Right lung (tissue), 10 donors: ENCODE data around the gene TSPAN33. TPM values are rescaled to one million over a fixed set of nuclear protein-coding genes. Genes with fewer than 3 reads are reported as not detected.
"Not testable (repeated sequence)": the region's sequence is repeated elsewhere in the genome, so short reads cannot be mapped to it uniquely, and the experiment has no call there.

Experiments used
- DNase-seq, 2 donors: peaks; one replicate each; pipeline ENCODE4 v3.0.0-alpha.2; 2013
- long read RNA-seq, 8 donors: transcript quantifications; one replicate each; lab custom pipeline, GENCODE V29; 2026
- polyA plus RNA-seq, 5 donors: library from polyadenylated mRNA; unstranded; fragments of 120-200 nt; gene quantifications; one replicate each; pipeline versions ENCODE4 v1.2.1 to v1.2.3, GENCODE V29; 2013; ENCODE audit warnings: inconsistent platforms in 1 of 5, low replicate concordance in 1 of 5; ENCODE audit not compliant: insufficient read length in 5 of 5, insufficient read depth in 1 of 5

TSPAN33 gene, protein sequence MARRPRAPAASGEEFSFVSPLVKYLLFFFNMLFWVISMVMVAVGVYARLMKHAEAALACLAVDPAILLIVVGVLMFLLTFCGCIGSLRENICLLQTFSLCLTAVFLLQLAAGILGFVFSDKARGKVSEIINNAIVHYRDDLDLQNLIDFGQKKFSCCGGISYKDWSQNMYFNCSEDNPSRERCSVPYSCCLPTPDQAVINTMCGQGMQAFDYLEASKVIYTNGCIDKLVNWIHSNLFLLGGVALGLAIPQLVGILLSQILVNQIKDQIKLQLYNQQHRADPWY
- 1 to 10 TPM; 4.1 to 7.8 (median 4.6) TPM for polyA plus RNA-seq
- long read RNA-seq, donor 1, partial matches to known transcripts, result 0 of 1 reads
- long read RNA-seq, donor 1, other reads (novel, unspliced or antisense), result 0 of 1 reads
- long read RNA-seq, donor 2, result 0 reads
- long read RNA-seq, donor 3, partial matches to known transcripts, result 0 of 1 reads
- long read RNA-seq, donor 3, other reads (novel, unspliced or antisense), result 0 of 1 reads
- long read RNA-seq, donor 4, result 0 reads
- long read RNA-seq, donor 5, partial matches to known transcripts, result 0 of 5 reads
- long read RNA-seq, donor 5, other reads (novel, unspliced or antisense), result 0 of 5 reads
- long read RNA-seq, donor 6, partial matches to known transcripts, result 0 of 1 reads
- long read RNA-seq, donor 6, other reads (novel, unspliced or antisense), result 0 of 1 reads
- long read RNA-seq, donor 7, partial matches to known transcripts, result 0 of 2 reads
- long read RNA-seq, donor 7, other reads (novel, unspliced or antisense), result 0 of 2 reads
- long read RNA-seq, donor 8, result 0 reads

DNA sequence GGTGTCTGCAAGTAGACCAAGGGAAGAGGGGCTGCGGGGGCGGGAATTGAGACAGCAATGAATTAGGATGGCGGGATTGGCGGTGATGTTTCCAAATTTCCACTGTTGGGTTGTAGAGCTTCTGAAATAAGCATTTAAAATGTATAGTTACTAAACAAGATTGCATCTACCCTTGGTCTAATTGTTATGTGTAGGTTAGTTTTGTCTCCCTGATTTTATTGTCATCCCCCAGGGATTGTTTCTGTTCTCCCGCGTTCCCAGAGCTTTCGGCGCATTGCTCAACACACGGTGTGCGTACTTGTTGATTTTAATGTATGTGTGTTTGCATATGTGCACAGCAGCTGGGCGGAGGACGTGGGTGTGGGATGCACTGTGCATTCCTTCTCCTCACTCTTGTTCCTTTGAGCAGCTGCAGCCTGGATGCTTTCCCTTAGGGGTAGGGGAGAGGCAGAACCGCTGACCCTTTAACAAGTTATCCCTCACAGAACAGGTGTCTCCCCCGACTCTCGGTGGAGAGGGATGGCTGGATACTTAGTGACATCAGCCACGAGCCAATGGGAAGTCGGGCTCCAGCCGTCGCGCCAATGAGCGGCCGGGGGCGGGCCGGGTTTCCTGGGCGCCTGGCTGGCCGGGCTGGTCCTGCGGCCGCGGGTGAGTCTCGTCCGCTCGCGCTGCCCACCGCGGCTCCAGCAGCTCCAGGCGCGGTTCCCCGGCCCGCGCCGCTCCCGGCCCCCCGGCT is at the start of gene TSPAN33:
Gene TSPAN33, plus strand, starts transcription at position 613 of the 739 bp plus-strand sequence. CDS start 274 bp downstream, outside the sequence.
- peak; percentile 44 to 53 for DNase-seq

DNA sequence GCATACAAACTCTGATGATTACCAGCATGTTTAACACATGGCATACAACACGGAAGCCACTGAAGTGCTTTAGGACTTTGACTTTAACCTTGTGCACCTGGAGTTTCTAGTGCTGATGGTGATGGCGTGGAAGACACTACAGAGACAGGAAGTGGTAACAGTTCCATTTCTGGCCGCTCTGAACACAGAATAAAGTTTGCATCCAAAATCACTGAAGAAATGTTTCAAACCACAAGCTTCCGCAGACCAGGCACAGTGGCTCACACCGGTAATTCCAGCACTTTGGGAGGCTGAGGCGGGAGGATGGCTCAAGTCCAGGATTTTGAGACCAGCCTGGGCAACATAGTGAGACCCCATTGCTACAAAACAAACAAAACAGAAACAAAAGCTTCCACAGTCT is 49.2 kb upstream of the TSPAN33 start:
- no peak for DNase-seq

DNA sequence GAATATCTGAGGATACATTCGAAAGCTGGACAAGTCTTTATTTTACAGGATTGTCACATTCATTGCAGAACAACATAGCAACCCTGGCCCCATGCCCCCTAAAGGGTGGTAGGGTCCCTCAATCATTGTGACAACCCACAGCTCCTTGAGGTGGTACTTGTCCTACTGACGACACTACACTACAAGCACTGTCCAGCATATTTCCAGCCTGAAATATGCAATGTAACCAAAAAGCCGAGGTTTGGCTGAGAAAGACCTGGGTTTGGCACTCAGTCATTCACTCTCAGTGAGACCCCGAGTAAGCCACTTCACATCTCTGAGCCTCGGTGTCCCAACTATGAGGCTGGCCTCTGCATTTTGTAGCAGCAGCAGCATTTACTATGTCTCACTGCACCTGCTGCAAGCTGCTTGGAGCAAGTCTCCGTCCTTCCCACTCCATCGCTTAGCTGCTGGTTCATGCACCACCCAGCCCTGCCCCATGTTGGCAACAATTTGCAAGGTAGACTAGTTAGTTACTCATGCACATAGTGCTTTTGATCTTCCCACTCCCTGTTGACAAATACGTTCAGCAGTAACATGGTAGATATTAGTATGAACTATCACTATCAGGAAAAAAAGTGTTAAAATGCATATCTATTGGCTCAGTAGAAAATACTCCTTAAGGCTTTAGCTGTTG is 46.0 kb upstream of the TSPAN33 start:
- DNase-seq, result no peak

DNA sequence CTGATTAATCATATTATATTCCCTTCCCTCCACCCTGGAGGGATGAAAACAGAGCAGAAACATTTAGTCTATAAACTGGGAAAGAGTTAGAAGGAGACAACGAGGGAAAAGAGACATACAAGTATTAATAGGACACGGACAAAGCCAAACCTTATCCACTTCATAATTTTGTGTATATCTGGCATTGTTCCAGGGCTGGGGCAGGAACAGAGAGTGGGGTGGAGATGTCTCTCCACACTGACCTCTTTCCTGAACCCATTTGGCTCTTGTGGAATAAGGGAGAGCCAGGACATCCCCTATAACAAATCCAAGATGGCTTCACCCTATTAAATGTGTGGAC is 43.7 kb upstream of the TSPAN33 start:
- DNase-seq, result no peak

DNA sequence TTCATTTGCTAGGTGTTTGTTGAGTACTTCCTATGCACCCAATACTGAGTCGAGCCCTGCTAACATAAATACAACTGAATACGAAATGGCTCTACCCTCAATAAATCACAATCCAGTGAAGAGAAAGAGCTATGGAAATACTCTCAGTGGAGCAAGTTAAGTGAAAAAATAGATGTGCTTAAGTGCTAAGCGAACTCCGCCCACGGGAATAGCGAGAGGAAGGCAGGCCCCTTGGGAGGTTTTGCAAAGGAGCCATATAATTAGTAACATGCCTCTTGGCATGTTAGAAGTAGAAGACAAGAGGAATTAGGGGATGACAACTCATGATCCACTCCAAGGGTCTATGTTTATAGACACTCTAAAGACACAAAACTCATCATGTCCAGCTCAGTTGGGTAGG is 42.8 kb upstream of the TSPAN33 start:
- DNase-seq, result no peak

DNA sequence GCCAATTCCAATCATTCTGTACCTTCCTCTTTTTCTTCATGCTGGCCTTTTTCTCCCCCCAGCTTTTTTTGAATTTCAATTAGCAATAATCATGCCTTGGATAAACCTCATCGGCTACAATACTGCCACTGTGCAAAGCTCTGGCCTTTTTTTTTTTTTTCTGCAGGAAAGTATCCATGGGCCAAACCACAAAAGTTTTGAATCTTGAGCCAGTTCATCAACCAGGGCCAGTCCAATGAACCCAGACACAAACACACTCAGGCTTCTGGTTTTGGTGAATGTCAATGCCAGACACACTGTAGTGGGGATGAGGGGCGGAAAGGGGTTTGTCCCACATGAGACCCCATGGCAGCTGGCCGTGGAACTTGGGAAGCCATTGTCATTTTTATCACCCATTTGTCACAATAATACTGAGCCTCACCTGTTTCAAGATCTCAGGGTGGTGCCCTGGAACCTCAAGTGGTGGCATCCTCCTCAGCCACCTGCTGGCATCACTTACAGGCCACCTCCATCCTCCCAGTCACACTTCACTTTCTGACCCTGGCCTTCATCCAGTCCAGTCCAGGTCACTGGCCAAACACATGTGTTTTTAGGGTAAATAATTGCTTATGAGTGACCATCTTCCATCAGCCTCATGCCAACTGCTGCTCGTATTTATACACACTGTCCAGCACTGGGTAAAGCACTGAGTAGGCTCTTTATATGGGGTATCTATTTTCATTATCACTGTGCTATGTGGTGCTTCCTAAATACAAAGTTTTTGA is 40.8 kb upstream of the TSPAN33 start:
- no peak for DNase-seq

DNA sequence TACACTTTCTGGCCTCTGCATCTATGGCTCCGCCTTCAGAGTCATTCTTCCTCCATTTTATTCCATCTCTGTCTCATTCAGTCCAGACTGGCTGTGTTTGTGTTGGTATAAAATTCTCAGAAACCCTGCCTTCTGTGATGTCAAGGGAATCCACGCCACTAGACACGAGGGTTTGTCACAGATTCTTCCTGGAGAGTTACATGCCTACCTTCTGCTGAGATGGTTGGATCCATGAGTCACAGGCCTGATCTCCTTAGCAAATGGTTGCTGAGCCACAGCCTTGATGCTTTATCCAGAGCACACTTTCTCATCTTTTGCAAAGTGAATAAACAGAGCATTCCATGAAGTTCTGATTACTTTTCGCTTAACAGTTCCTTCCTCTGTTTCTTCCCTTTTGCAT is 35.9 kb upstream of the TSPAN33 start:
- no peak for DNase-seq

DNA sequence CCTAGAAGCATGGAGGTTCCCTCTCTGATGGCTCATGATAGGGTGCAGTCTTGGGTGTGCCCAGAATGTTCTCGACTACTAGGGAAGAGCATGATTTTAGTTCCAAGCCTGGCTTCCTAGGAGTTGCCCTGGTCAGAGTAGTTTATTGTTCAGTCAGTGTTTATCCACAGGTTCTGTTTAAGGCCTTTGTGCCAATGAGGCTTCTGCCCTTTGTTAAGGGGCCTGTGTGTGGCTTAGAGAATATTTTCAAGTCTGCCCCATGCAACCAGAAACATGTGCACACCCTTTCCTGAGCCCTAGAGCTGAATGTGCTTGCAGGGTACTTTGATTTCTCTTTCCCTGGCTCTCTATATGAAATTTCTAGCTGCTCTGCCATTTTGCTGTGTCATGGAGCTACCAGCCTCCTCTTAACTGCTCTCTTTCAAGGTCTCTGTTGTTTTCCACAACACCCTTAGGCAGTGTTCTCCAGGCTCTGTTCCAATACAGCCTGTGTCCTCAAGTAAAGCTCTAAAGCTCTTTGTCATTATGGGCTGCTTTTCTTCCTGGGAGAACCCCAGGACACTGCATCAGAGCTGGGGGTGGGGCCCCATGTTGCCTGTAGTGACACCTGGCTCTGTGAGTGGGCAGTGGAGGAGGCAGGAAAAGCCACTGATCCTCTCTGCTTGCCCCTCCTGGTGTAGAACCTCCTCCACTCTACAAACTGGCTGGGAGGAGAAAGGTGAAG is 34.1 kb upstream of the TSPAN33 start:
- DNase-seq, result no peak

DNA sequence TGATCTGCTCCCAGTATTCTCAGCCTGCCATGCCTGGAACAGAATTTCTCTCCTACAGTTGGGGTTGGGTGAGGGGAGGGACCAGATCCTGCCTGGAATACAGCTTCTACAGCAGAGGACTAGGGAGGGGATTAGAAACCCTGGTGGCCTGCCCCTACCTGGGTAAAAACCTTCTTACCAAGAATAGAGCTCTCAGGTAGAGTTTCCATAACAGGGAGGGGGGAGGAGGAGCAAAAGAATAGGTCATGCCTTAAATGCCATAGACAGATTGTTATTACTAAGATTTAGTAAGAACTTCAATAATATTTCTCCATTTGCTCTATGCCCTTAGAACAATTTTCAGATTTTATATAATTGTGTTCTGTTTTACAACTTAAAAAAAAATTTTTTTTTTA is 33.5 kb upstream of the TSPAN33 start:
- no peak for DNase-seq

DNA sequence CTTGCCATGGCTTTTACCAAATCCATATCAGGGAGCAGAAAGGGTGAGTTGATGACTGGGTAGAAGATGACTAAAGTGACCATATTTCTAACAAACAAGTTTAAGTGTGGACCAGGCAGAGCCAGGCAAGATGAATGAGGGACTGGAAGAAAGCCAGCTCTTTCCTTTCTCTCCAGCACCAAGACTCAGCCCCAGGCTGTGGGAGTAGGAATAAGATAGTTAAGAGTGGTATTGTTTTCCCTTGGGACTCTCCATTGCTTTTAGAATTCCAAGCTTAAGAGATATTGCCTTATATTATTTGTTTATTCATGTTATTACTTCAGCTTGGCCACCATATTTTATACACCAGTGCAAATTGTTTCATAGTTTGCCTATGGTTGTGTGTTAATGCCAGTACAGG is 28.8 kb upstream of the TSPAN33 start:
- DNase-seq, result no peak

DNA sequence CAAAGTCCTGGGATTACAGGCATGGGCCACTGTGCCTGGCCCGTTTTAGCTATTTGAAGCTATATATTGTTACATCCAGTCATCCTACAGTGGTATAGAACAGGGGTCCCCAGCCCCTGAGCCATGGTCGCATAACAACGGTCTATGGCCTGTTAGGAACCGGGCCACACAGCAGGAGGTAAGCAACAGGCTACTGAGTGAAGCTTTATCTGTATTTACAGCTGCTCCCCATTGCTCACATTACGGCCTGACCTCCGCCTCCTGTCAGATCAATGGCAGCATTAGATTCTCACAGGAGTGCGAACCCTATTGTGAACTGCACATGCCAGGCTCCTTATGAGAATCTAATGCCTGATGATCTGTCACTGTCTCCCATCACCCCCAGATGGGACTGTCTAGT is 26.3 kb upstream of the TSPAN33 start:
- no peak for DNase-seq

DNA sequence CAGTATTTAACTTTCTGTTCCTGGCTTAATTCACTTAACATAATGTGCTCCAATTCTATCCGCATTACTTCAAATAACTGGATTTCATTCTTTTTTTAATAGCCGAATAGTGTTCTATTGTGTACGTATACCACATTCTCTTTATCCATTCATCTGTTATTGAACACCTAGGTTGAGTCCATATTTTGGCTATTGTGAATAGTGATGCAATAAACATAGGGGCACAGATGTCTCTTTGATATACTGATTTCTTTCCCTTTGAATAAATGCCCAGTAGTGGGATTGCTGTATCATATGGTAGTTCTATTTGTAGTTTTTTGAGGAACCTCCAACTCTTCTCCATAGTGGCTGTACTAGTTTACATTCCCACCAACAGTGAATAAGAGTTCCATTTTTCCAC is 25.5 kb upstream of the TSPAN33 start:
- no peak for DNase-seq

DNA sequence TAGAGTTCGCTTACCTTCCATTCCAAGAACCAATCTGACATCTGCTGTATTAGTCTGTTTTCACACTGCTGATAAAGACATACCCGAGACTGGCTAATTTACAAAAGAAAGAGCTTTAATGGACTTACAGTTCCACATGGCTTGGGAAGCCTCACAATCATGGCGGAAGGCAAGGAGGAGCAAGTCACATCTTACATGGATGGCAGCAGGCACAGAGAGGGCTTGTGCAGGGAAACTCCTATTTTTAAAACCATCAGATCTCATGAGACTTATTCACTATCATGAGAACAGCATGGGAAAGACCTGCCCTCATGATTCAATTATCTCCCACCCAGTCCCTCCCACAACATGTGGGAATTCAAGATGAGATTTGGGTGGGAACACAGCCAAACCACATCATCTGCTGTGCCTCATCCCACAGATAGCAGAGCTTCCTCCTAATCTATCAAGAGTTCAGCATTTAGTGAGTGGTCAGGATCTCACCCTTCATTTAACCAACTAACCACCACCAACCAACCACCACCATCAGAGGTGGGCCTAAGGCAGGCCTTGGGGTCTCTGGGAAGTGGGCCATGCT is 22.9 kb upstream of the TSPAN33 start:
- not testable (repeated sequence) for DNase-seq

DNA sequence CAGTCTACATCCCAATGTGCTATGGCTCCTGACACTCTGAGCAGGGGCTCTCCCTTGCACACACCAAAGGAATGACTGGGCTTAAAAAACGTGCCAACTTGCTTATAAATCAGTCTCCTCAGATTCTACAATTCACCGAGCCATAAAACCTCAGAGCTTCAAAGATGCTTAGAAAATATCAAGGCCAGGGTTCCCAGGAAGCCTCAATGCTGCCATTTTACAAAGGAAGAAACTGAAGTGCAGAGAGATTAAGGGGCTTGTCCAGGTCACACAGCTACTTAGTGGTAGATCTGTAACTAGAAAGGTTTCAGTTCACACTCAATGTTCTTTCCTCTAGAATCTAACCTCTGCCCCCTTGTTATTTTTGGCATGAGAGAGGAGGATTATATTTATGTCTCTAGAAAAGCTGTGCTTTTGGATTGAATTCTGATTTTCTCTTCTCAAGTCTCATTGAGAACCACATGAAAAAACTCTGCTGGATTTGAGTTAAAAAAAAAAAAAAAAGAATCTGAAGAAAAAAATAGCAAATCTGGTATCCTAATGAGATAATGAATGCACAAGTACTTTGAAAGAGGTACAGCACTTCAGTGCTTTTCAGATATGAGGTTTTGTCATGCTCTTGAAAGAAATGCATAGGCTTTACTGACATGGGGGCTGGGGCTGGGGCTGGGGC is 22.3 kb upstream of the TSPAN33 start:
- DNase-seq, result no peak

DNA sequence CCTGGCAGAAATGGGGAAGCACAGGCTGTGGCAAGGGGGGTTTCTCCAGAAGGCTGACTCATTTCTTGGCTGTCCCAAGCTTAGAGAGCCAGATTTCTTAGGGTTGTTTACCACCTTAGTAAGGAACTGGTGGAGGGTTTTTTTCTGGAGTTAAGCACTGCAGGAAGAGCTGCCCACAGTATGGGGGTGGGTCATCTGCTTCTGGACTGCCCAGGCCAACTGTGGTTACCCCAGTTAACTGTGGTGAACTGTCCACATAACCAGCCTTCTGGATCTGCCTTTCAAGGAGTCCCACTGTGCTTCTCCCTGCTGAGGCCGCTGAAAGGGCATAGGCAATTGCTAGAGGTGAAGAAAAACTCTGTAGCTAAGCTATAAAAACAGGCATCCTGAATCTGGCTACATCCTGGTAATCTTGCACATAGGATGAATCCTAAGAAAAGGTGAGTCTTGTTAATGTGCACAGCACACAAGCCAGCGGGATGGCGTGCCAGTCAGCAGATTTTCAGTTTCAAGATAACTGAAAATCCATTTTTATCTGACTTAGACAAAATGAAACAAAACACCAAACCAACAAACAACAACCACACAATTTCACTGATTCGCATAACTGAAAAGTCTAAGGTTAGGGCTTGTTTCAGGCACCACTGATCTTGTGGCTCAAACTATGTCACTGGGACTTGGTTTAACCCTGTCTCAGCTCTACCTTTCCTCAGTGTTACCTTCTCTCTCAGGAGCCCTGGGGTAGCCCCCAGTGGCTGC is 21.6 kb upstream of the TSPAN33 start:
- DNase-seq, result no peak

DNA sequence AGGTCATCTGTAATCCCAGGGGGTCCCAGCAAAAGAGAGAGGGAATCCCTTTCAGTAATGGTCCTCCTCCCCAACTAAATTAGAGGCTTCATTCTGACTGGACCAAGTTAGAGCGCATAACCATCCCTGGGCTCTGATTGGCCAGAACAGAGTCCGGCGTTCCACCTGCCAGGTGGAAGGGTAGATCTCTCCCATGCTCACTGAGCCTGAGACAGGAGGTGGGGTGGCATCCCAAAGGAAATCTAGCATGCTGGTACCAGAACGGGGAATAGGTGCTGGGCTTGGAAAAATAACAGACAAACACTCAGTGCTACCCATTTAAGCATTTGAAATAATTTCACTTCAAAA is 21.0 kb upstream of the TSPAN33 start:
- DNase-seq, result no peak

DNA sequence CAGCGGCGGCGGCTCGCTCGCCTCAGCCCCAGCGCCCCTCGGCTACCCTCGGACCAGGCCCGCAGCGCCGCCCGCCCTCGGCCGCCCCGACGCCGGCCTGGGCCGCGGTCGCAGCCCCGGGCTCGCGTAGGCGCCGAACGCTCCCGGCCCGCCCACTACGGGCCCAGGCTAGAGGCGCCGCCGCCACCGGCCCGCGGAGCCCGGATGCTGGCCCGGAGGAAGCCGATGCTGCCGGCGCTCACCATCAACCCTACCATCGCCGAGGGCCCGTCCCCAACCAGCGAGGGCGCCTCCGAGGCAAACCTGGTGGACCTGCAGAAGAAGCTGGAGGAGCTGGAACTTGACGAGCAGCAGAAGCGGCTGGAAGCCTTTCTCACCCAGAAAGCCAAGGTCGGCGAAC is 18.2 kb upstream of the TSPAN33 start:
- DNase-seq, result no peak

DNA sequence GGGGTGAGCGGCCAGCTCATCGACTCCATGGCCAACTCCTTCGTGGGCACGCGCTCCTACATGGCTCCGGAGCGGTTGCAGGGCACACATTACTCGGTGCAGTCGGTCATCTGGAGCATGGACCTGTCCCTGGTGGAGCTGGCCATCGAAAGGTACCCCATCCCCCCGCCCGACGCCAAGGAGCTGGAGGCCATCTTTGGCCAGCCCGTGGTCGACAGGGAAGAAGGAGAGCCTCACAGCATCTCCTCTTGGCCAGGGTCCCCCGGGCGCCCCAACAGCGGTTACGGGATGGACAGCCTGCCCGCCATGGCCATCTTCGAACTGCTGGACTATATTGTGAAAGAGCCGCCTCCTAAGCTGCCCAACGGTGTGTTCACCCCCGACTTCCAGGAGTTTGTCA is 17.4 kb upstream of the TSPAN33 start:
- no peak for DNase-seq

DNA sequence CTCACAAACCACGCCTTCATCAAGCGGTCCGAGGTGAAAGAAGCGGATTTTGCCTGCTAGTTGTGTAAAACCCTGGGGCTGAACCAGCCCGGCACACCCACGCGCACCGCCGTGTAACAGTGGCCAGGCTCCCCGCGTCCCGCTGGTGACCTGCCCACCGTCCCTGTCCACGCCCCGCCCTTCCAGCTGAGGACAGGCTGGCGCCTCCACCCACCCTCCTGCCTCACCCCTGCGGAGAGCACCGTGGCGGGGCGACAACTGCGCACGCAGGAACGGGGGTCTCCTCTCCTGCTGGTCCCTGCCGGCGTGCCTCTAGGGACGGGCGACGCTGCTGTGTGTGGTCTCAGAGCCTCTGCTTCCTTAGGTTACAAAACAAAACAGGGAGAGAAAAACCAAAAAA is 16.9 kb upstream of the TSPAN33 start:
- DNase-seq, result no peak
